GM21381 (cell line): ENCODE data around the gene POLR2A.
"Not testable (repeated sequence)": the region's sequence is repeated elsewhere in the genome, so short reads cannot be mapped to it uniquely, and the experiment has no call there.

Experiments used
- ATAC-seq: cut with Tn5 transposase; IDR thresholded peaks from one replicate; pipeline ENCODE4 v1.9.1; 2021; ENCODE audit warnings: mild to moderate bottlenecking, moderate library complexity; ENCODE audit not compliant: unreplicated experiment

The POLR2A gene

GRCh38 chr17:7460850-7461660, 23.1 kb upstream of the POLR2A start:
- ATAC-seq, result no peak

GRCh38 chr17:7462474-7463371, 21.4 kb upstream of the POLR2A start:
- ATAC-seq, result no peak

- ATAC-seq, result no peak
Measured at GRCh38 chr17:7463372-7463846, 20.8 kb upstream of the POLR2A start.

DNA sequence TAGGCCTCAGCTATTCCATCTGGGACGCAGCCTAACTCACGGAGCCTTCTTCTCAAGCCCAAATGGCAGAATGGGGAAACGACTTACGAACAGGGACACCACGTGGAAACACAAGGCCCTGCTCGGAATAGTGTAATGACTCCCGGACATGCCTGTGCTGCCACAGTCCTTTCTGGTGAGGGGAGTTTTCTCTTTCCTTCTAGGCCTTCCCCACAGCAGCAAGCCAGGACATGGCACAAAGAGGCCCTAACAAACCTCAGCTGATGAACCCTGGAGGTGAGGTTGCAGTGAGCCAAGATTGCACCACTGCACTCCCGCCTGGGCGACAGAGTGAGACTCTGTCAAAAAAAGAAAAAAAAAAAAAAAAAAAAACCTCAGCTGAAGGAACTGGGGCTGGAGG, 20.1 kb upstream of the POLR2A start:
- ATAC-seq, result no peak

GRCh38 chr17:7465597-7466275, 18.4 kb upstream of the POLR2A start:
- ATAC-seq, result no peak

DNA sequence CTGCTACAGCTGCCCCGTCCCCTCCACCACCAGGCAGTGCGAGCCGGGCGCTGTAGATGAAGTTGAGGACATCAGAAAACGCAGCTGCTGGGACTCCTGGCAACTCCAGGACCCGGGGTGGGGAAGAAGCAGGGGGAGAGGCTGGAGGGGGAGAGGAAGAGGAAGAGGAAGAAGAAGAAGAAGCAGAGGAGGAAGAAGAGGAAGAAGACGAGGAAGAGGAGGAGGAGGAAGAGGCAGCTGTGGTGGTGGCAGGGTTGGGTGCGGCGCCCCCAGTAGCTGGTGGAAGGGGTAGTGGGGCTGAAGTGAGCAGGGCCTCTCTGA, 17.9 kb upstream of the POLR2A start:
- no peak for ATAC-seq

DNA sequence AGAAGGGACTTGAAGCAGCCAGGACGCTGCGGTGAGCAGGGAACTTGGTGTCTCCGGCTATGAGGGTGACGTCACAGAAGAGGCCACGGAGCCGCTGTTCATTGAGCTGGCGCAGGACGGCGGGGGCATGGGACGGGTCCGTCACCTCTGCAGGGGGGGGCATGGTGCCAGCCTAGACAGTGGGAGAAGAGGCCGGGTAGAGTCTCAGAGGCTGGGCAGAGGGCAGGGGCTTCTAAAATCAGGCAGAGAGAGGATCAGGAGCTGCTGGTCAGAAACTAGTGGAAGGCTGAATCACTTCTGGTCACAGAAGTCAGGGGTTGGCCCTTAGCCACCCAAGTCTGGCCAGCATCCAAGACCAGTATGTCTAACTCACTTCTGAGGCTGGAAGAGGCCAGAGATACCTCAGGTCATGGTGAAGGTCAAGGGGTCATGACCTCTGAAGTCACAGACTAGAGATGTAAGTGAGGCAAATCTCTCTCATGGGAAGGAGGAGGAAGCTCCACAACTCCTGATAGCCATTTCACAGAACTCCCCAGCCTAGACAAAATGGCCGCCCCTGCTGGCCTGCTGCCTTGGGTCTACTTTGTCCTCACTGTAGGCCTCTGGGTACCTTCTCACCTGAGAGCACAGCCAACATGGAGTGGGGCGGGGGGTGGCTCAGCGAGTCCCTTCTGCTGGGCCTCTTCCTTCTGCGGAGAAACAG, 17.4 kb upstream of the POLR2A start:
- ATAC-seq, result no peak

DNA sequence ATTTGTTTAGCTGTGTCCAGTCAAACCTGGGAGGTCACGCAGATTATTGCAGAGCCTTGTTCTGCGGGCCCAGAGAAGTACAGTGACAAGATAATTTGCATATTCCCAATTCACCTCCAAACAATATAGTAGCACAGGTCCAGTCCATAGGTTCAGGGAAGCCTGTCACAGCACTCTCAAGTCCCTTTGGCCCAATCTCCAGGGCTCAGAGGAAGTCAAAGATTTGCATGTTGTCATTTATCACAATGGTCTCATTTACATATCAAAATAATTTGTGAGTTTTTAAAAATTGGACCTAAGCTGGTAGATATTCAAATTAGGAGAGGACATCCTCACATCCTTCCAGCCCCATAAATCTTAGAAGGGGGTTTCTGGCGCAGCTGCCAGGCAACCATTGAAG, 16.7 kb upstream of the POLR2A start:
- ATAC-seq, result no peak

- no peak for ATAC-seq
Measured at GRCh38 chr17:7468290-7468689, 15.9 kb upstream of the POLR2A start.

GRCh38 chr17:7468804-7469389, 15.3 kb upstream of the POLR2A start:
- no peak for ATAC-seq

DNA sequence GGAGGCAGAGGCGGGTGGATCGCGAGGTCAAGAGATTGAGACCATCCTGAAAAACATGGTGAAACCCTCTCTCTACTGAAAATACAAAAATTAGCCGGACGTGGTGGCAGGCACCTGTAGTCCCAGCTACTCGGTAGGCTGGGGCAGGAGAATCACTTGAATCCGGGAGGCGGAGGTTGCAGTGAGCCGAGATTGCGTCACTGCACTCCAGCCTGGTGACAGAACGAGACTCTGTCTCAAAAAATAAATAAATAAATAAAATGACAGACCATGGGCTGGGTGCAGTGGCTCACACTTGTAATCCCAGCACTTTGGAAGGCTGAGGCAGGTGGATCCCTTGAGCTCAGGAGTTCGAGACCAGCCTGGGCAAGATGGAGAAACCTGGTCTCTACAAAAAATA, 14.3 kb upstream of the POLR2A start:
- not testable (repeated sequence) for ATAC-seq

DNA sequence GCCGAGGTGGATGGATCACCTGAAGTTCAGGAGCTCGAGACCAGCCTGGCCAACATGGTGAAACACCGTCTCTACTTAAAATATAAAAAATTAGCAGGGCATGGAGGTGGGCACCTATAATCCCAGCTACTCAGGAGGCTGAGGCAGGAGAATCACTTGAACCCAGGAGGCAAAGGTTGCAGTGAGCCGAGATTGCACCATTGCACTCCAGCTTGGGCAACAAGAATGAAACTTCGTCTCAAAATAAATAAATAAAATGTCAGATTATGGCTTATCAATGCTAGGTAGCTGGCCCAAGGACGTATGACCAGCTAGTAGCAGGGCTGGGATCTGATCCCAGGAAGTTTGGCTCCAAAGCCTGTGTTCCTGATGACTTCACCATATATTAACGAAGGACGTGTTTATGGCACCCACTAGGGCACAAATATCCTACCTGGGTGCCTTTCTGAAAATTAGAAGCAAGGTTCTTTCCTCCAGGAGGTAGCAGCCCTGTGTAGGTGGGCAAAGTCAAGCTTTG, 13.7 kb upstream of the POLR2A start:
- ATAC-seq, result not testable (repeated sequence)

GRCh38 chr17:7471729-7472128, 12.4 kb upstream of the POLR2A start:
- no peak for ATAC-seq

DNA sequence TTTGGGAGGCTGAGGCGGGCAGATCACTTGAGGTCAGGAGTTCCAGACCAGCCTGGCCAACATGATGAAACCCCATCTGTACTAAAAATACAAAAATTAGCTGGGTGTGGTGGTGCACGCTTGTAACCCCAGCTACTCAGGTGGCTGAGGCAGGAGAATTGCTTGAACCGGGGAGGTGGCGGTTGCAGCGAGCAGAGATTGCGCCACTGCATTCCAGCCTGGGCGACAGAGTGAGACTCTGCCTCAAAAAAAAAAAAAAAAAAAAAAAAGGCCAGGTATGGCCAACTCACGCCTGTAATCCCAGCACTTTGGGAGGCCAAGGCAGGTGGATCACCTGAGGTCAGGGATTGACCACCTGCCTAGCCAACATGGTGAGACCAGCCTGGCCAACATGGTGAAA, 9.4 kb upstream of the POLR2A start:
- not testable (repeated sequence) for ATAC-seq

DNA sequence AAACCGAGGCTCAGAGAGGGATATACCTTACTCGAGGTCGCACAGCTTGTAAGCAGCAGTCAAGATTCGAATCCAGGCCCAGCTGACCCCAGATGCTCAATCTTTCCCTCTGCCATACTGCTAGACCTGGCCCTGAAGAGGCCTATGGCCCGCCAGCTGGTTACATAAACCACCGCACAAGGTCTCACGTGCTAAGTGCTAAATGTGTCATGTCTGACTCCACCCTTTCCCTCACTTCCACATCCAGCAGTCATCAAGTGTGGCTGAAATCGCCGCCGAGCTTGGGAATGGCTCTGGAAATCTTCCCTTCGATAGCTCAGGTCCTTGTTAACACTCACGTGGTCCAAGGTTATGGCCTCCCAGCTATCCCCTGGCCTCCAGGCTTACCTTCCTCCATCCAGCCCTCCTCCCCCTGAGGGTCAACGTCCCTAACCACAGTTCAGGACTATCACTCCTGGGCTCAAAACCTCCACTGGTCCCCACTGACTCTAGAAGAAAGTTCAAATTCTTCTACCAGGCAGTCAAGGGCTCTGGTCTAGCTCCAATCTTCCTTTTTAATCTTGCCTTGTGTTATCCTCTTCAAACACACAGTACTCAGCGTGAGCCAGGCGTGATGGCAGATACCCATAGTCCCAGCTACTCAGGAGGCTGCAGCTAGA, 8.3 kb upstream of the POLR2A start:
- no peak for ATAC-seq

DNA sequence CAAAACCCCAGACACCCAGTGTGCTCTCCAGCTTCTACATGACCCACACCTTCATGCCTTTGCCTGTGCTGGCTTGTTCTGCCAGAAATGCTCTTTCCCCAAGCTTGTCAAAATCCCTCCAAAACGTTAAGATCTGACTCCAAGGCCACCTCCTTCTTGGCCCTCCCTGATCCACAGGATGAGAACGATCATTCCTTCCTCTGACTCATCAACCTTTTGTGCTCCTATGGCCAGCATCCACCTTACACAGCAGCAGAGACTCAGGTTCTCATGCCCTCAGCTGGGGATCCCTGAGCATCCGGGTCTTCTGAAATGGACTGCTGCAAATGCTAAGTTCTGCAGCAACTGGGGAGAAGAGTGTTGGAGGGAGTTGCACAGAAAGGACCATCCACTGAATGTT, 7.7 kb upstream of the POLR2A start:
- ATAC-seq, result no peak

GRCh38 chr17:7476951-7477350, 7.2 kb upstream of the POLR2A start:
- no peak for ATAC-seq

GRCh38 chr17:7477392-7478275, 6.5 kb upstream of the POLR2A start:
- ATAC-seq, result no peak
